ENCODE measurements around the gene TBC1D21. TPM values are rescaled to one million over a fixed set of nuclear protein-coding genes. Genes with fewer than 3 reads are reported as not detected.
A peak's percentile ranks its signal among the peaks of the same experiment; 100 is the strongest.

Gene TBC1D21
- total RNA-seq, 1 experiment from 2014 or later = not detected

DNA sequence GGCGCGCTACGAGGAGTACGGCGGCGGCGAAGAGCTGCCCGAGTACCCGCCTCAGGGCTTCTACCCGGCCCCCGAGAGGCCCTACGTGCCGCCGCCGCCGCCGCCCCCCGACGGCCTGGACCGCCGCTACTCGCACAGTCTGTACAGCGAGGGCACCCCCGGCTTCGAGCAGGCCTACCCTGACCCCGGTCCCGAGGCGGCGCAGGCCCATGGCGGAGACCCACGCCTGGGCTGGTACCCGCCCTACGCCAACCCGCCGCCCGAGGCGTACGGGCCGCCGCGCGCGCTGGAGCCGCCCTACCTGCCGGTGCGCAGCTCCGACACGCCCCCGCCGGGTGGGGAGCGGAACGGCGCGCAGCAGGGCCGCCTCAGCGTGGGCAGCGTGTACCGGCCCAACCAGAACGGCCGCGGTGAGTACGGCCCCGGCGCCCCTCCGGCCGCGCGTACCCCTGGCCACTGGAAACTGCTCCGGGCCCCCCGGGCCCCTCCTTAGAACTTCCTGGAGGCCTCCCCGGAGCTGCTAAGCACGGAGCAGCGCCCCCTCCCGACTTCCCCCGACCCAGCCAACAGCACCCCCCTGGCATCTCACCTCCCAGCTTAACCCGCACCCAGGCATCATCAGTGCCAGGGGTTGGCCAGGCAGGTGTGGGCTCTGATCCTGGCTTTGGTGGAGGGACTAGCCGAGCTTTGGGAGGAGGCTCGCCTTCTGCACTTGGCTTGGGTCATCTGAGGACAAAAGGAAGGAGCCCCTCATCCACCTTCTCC, 54.3 kb downstream of the TBC1D21 start:
- POLR2A ChIA-PET = interaction anchor here (0.6 to 1.6 kb wide), 5 partner anchors 11 to 295 kb away, joined by 3 to 4 read pairs (median 3); no protein-coding TSS in a partner anchor
- Mint-ChIP-seq H3K36me3 (ENCODE audit: insufficient read depth, unreplicated experiment) (no peaks in the 10 kb centered on the region), H3K27ac (ENCODE audit: low read depth, unreplicated experiment) (no peak overlapping the region), H3K27me3 (ENCODE audit: insufficient read depth, unreplicated experiment) (no peaks in the 10 kb centered on the region), H3K4me3 (ENCODE audit: unreplicated experiment) (peak overlapping the region; percentile 69), H3K9me3 (ENCODE audit: unreplicated experiment) (no peaks in the 10 kb centered on the region), H3K4me1 (ENCODE audit: insufficient read depth, unreplicated experiment) (peaks cover 16% of the 10 kb centered on the region)
- peak; percentile 54 for DNase-seq (ENCODE audit: unreplicated experiment)
- CTCF ChIA-PET = interaction anchor here (0.6 to 1.7 kb wide), 15 partner anchors 8 to 638 kb away, joined by 3 to 6 read pairs (median 3); no protein-coding TSS in a partner anchor
- no TSS peak for BruUV-seq (replicated peaks)
- TF ChIP-seq, protein P1, sequence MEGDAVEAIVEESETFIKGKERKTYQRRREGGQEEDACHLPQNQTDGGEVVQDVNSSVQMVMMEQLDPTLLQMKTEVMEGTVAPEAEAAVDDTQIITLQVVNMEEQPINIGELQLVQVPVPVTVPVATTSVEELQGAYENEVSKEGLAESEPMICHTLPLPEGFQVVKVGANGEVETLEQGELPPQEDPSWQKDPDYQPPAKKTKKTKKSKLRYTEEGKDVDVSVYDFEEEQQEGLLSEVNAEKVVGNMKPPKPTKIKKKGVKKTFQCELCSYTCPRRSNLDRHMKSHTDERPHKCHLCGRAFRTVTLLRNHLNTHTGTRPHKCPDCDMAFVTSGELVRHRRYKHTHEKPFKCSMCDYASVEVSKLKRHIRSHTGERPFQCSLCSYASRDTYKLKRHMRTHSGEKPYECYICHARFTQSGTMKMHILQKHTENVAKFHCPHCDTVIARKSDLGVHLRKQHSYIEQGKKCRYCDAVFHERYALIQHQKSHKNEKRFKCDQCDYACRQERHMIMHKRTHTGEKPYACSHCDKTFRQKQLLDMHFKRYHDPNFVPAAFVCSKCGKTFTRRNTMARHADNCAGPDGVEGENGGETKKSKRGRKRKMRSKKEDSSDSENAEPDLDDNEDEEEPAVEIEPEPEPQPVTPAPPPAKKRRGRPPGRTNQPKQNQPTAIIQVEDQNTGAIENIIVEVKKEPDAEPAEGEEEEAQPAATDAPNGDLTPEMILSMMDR (IDR thresholded peaks at IDR 0.05; ENCODE audit: unreplicated experiment) = peak; percentile 52
- intact Hi-C loops (cut with micrococcal nuclease) = no loop called here

DNA sequence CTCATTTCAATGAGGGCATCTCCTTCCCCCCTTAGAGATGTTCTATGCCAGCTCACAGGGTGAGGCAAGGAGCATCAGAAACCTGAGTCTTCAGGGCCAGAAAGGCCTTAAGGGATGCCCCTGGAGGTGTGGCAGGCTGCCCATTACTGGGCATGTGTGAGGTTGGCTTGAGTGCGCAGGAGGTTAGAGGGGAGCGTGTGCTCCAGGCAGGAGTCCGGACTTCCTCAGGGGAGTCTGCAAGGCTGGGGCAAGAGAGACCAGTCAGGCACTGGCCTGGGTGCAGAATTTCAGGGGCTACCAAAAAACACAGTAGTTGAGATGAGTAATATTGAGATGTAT, 54.8 kb downstream of the TBC1D21 start:
- no peaks in the 10 kb centered on the region for H3K27me3 Mint-ChIP-seq (ENCODE audit: insufficient read depth, unreplicated experiment)
- TF ChIP-seq, protein P1 (IDR thresholded peaks at IDR 0.05; ENCODE audit: unreplicated experiment) = no peak
- peaks cover 15% of the 10 kb centered on the region for H3K4me1 Mint-ChIP-seq (ENCODE audit: insufficient read depth, unreplicated experiment)
- intact Hi-C loops (cut with micrococcal nuclease) = no loop called here
- no peak for DNase-seq (ENCODE audit: unreplicated experiment)
- ChIA-PET CTCF (interaction anchor here (0.6 to 1.5 kb wide), 10 partner anchors 8 to 600 kb away, joined by 3 to 6 read pairs (median 3); no protein-coding TSS in a partner anchor), POLR2A (interaction anchor here (0.6 to 1.6 kb wide), 5 partner anchors 11 to 296 kb away, joined by 3 to 4 read pairs (median 3); no protein-coding TSS in a partner anchor)
- no peaks in the 10 kb centered on the region for H3K9me3 Mint-ChIP-seq (ENCODE audit: unreplicated experiment)
- H3K36me3 Mint-ChIP-seq (ENCODE audit: insufficient read depth, unreplicated experiment) = no peaks in the 10 kb centered on the region
- no TSS peak for BruUV-seq (replicated peaks)
- H3K27ac Mint-ChIP-seq (ENCODE audit: low read depth, unreplicated experiment) = no peak overlapping the region
- H3K4me3 Mint-ChIP-seq (ENCODE audit: unreplicated experiment) = peak overlapping the region; percentile 69

DNA sequence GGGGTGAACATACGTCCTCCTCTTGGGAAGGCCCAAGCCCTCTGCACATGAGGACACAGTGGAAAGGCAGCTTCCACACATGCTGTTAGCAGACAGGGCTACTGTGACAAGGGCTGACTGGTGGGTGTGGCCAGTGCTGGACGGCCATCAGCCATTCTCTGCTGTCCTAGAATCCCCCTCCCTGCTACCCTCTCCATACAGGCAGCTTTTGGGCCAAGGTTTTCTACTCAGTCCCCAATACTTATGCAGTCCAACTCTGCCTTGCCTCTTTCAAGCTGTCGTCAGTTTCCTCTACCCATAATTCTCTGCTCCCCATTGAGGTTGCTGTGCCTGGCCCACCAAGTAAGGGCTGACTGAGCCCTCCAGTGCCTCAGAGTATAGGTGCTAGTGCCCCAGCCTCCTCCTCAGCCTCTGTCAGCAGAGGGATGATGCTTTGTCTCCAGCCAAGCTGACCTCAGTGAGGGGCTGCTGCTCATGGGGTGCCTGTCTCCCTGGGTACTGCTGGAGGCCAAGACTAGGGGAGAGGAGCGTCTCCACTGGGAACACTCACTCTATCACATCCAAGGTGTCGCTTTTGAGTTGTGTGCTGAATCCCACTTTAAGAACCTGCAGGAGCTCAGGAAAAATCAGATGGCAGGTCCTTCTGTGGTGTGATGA, 55.7 kb downstream of the TBC1D21 start:
- ChIA-PET POLR2A (no interaction called here), CTCF (interaction anchor here (0.5 to 0.6 kb wide), 2 partner anchors 54 to 204 kb away, joined by 3 read pairs; no protein-coding TSS in a partner anchor)
- H3K4me1 Mint-ChIP-seq (ENCODE audit: insufficient read depth, unreplicated experiment) = peaks cover 6% of the 10 kb centered on the region
- intact Hi-C loops (cut with micrococcal nuclease) = no loop called here
- H3K27me3 Mint-ChIP-seq (ENCODE audit: insufficient read depth, unreplicated experiment) = no peaks in the 10 kb centered on the region
- H3K27ac Mint-ChIP-seq (ENCODE audit: low read depth, unreplicated experiment) = no peak overlapping the region
- no peak for DNase-seq (ENCODE audit: unreplicated experiment)
- TF ChIP-seq, protein P1 (IDR thresholded peaks at IDR 0.05; ENCODE audit: unreplicated experiment) = no peak
- H3K9me3 Mint-ChIP-seq (ENCODE audit: unreplicated experiment) = no peaks in the 10 kb centered on the region
- BruUV-seq (replicated peaks) = no TSS peak
- H3K36me3 Mint-ChIP-seq (ENCODE audit: insufficient read depth, unreplicated experiment) = no peaks in the 10 kb centered on the region
- H3K4me3 Mint-ChIP-seq (ENCODE audit: unreplicated experiment) = no peak overlapping the region

DNA sequence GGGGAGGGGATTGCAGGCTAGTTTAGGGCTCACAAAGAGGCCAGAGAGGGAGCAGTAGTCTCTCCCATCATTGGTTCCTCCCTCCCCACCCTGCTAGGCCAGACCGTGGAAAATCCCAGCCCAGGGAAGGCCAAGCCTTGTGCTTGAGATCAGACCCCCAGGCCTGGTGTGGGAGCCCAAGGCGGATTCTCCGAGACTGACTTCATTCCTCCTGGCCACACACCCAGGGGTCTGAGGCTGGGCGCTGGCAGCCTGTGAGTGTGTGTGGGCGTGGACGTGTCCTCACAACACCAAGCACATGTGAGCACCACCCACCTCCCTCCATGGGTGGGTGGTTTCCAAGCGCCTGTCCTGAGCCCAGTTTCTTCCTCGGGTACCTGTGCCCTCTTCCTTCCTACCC, 57.0 kb downstream of the TBC1D21 start:
- TF ChIP-seq, protein P1 (IDR thresholded peaks at IDR 0.05; ENCODE audit: unreplicated experiment) = no peak
- intact Hi-C loops (cut with micrococcal nuclease) = no loop called here
- Mint-ChIP-seq H3K27ac (ENCODE audit: low read depth, unreplicated experiment) (no peak overlapping the region), H3K27me3 (ENCODE audit: insufficient read depth, unreplicated experiment) (no peaks in the 10 kb centered on the region), H3K9me3 (ENCODE audit: unreplicated experiment) (no peaks in the 10 kb centered on the region), H3K4me3 (ENCODE audit: unreplicated experiment) (no peak overlapping the region), H3K36me3 (ENCODE audit: insufficient read depth, unreplicated experiment) (no peaks in the 10 kb centered on the region), H3K4me1 (ENCODE audit: insufficient read depth, unreplicated experiment) (peaks cover 9% of the 10 kb centered on the region)
- no TSS peak for BruUV-seq (replicated peaks)
- POLR2A ChIA-PET = no interaction called here
- DNase-seq (ENCODE audit: unreplicated experiment) = no peak
- CTCF ChIA-PET = interaction anchor here (0.7 kb wide), 1 partner anchor 425 kb away, joined by 6 read pairs; no protein-coding TSS in a partner anchor
